Psoas muscle (tissue), 8 donors: ENCODE data around the gene WNT8B. TPM values are rescaled to one million over a fixed set of nuclear protein-coding genes. Genes with fewer than 3 reads are reported as not detected.

ENCODE experiments used
- ATAC-seq, 4 donors: fragments of 200-7000 bp; cut with Tn5 transposase; one replicate each; pipeline ENCODE4 v1.9.1; 2020; ENCODE audit warnings: moderate library complexity in 3 of 4, mild to moderate bottlenecking in 2 of 4
- DNase-seq, 2 donors: peaks; one replicate each; pipeline ENCODE4 v3.0.0-alpha.2; 2020
- H3K27ac ChIP-seq: fragments of 200-600 bp; one replicate; pipeline ENCODE4 v1.8.0; 2022
- H3K27me3 ChIP-seq, 3 donors: fragments of 200-600 bp in 1 of 3; one replicate each; pipeline versions ENCODE4 v1.6.1 to v1.8.0; 2013 to 2022; ENCODE audit warnings: low read length in 2 of 3, mild to moderate bottlenecking in 2 of 3, moderate library complexity in 1 of 3; ENCODE audit not compliant: insufficient read depth in 3 of 3
- H3K36me3 ChIP-seq, 2 donors: fragments of 200-600 bp in 1 of 2; one replicate each; pipeline versions ENCODE4 v1.6.1 to v1.8.0; 2013 to 2022; ENCODE audit warnings: low read depth in 1 of 2, mild to moderate bottlenecking in 1 of 2, moderate library complexity in 1 of 2; ENCODE audit not compliant: insufficient read depth in 1 of 2
- H3K4me1 ChIP-seq: fragments of 200-600 bp; one replicate; pipeline ENCODE4 v1.8.0; 2022
- H3K4me3 ChIP-seq: fragments of 200-600 bp; one replicate; pipeline ENCODE4 v1.8.0; 2022; ENCODE audit warnings: mild to moderate bottlenecking
- H3K9me3 ChIP-seq: fragments of 200-600 bp; one replicate; pipeline ENCODE4 v1.8.0; 2022
- CTCF ChIP-seq: fragments of 200-600 bp; IDR thresholded peaks from one replicate; pipeline ENCODE4 v1.8.0; 2022; ENCODE audit warnings: antibody characterized with exemption
- WGBS, 3 donors: extraction: QIAGEN DNeasy Blood & Tissue Kit; methylation state at CpG; one replicate each; pipeline versions ENCODE4 v1.1.6 to v1.1.7; 2013; 5-methylcytosine and 5-hydroxymethylcytosine counted together
- intact Hi-C, 2 donors: fragments of 100-400 bp; cut with DNase I; formaldehyde crosslinking; loops; one replicate each; pipeline versions ENCODE4 v1.11.0 to v1.14.2; 2022
- polyA plus RNA-seq, 3 donors: library from polyadenylated mRNA; stranded (reverse); fragments of 200-250 nt; gene quantifications; one replicate each; pipeline ENCODE4 v1.2.3, GENCODE V29; 2013
- total RNA-seq, 4 donors: library from RNA; stranded (reverse); fragmentation: NEBNext Ultra II Directional in 2 of 4; extraction: Animal tissue kit (Norgen Biotek cat#: 25700) in 2 of 4; gene quantifications; one replicate each; pipeline versions ENCODE4 v1.2.1 to v1.2.4, GENCODE V29; 2021 to 2023
- donor health status: healthy with polysubstance abuse.
- donor health status: DM: no; HTN: no; CAD: no; lungs with moderate emphysema.
- donor health status: Bipolar disorder and iron deficiency.
- donor health status: healthy.
- donor health status: DM: yes; HTN: yes; CAD: no.
- donor health status: DM: no; HTN: no; CAD: no.
- donor health status: DM: no; HTN: no; CAD: no.
- donor health status: DM: yes; HTN: yes; CAD: no.

The WNT8B gene
- total and polyA plus RNA-seq, 7 donors: not detected

- Histone ChIP-seq H3K4me1 (no peaks in the 10 kb centered on the region), H3K27me3 (no peaks in the 10 kb centered on the region), H3K27ac (no peak overlapping the region), H3K4me3 (no peak overlapping the region), H3K36me3 (no peaks in the 10 kb centered on the region), H3K9me3 (no peaks in the 10 kb centered on the region)
- intact Hi-C loops: no loop called here
- WGBS, 3 donors: 70 to 84% (median 74%) methylated on average over 1 of the region's 1 CpG
- no peak for TF ChIP-seq CTCF
- ATAC-seq (no peak), DNase-seq (no peak)
These were observed 6.9 kb downstream of the WNT8B start for GRCh38 chr10:100469756-100470155.

- DNase-seq (no peak), ATAC-seq (no peak)
- Histone ChIP-seq H3K4me1 (no peaks in the 10 kb centered on the region), H3K36me3 (no peaks in the 10 kb centered on the region), H3K4me3 (no peak overlapping the region), H3K27me3 (no peaks in the 10 kb centered on the region), H3K9me3 (no peaks in the 10 kb centered on the region), H3K27ac (no peak overlapping the region)
- 73 to 84% (median 78%) methylated on average over 3 of the region's 3 CpGs for WGBS, 3 donors
- intact Hi-C loops: no loop called here
- no peak for TF ChIP-seq CTCF
These were observed 7.6 kb downstream of the WNT8B start for GRCh38 chr10:100470367-100470766.

- Histone ChIP-seq H3K27ac (no peak overlapping the region), H3K36me3 (no peaks in the 10 kb centered on the region), H3K27me3 (peaks cover 0 to 25% (median 0%) of the 10 kb centered on the region in 3 donors), H3K9me3 (no peaks in the 10 kb centered on the region), H3K4me3 (no peak overlapping the region), H3K4me1 (peaks cover 12% of the 10 kb centered on the region)
- DNase-seq (no peak), ATAC-seq (no peak)
- TF ChIP-seq CTCF: no peak
- WGBS, 3 donors: 31 to 37% (median 31%) methylated on average over 5 of the region's 5 CpGs
- intact Hi-C loops: no loop called here
These were observed 15.2 kb downstream of the WNT8B start for GRCh38 chr10:100477970-100478369.

GRCh38 chr10:100479037-100479436, 16.2 kb downstream of the WNT8B start:
- Histone ChIP-seq H3K4me3 (no peak overlapping the region), H3K36me3 (no peaks in the 10 kb centered on the region), H3K27me3 (peaks cover 0 to 25% (median 0%) of the 10 kb centered on the region in 3 donors), H3K9me3 (no peaks in the 10 kb centered on the region), H3K4me1 (peaks cover 12% of the 10 kb centered on the region), H3K27ac (no peak overlapping the region)
- 10 to 15% (median 13%) methylated on average over 4 of the region's 4 CpGs for WGBS, 3 donors
- DNase-seq (no peak), ATAC-seq (no peak)
- TF ChIP-seq CTCF: no peak
- intact Hi-C loops: no loop called here

- no peak overlapping the region for H3K4me3 ChIP-seq
- peaks cover 12% of the 10 kb centered on the region for H3K4me1 ChIP-seq
- no peaks in the 10 kb centered on the region for H3K9me3 ChIP-seq
- DNase-seq (no peak), ATAC-seq (no peak)
- H3K36me3 ChIP-seq: peaks cover 0 to 3% of the 10 kb centered on the region in 2 donors
- H3K27me3 ChIP-seq: peaks cover 0 to 25% (median 0%) of the 10 kb centered on the region in 3 donors
- no peak for TF ChIP-seq CTCF
- H3K27ac ChIP-seq: no peak overlapping the region
- 60 to 65% (median 64%) methylated on average over 2 of the region's 2 CpGs for WGBS, 3 donors
- intact Hi-C loops: loop anchor here in 1 of 2 donors (5.0 kb wide), 1 partner anchor 37 kb away; the partner anchor contains the start of gene SEC31B
These were observed 17.2 kb downstream of the WNT8B start for GRCh38 chr10:100480002-100480401.
